HL-60 (cell line): ENCODE results near the gene SCLT1.
A peak's percentile ranks its signal among the peaks of the same experiment; 100 is the strongest.

Source experiments
- DNase-seq, 2 experiments: peaks; one replicate each; pipeline ENCODE4 v3.0.0-alpha.2; 2010 to 2020; ENCODE audit warnings: low read depth in 1 of 2, low spot score in 1 of 2
- H3K27ac ChIP-seq: fragments of 250-450 bp; sonication (Bioruptor Pico); replicated peaks from 2 replicates; pipeline ENCODE4 v1.5.1; 2020; ENCODE audit warnings: mild to moderate bottlenecking, moderate library complexity
- H3K27me3 ChIP-seq: fragments of 250-450 bp; sonication (Bioruptor Pico); 2 replicates; pipeline ENCODE4 v1.5.1; 2021; ENCODE audit warnings: mild to moderate bottlenecking, moderate library complexity; ENCODE audit not compliant: insufficient read depth, poor library complexity, severe bottlenecking
- H3K4me3 ChIP-seq: replicated peaks from 2 replicates; pipeline ENCODE4 v1.5.1; 2011; ENCODE audit warnings: mild to moderate bottlenecking, control low read depth, low read length; ENCODE audit not compliant: insufficient read depth
- CTCF ChIP-seq: IDR thresholded peaks from one replicate; pipeline ENCODE4 v1.5.1; 2011; ENCODE audit warnings: low read length, control low read depth, inconsistent platforms; ENCODE audit not compliant: insufficient read depth
- GABPA ChIP-seq: IDR thresholded peaks from 2 replicates; pipeline ENCODE4 v1.6.1; 2012; ENCODE audit warnings: low read depth
- POLR2AphosphoS5 ChIP-seq: IDR thresholded peaks from 2 replicates; pipeline ENCODE4 v1.6.1; 2012; ENCODE audit warnings: low read depth
- REST ChIP-seq: IDR thresholded peaks from 2 replicates; pipeline ENCODE4 v1.6.1; 2012; ENCODE audit warnings: low read depth; ENCODE audit not compliant: insufficient replicate concordance
- SPI1 ChIP-seq: IDR thresholded peaks from 2 replicates; pipeline ENCODE4 v1.6.1; 2012; ENCODE audit warnings: low read depth, mild to moderate bottlenecking, borderline replicate concordance

The SCLT1 gene

GRCh38 chr4:128856246-128856645 is 237.1 kb downstream of the SCLT1 start:
- no peaks in the 10 kb centered on the region for H3K27me3 ChIP-seq
- no peak overlapping the region for H3K4me3 ChIP-seq
- no peak for TF ChIP-seq REST
- TF ChIP-seq POLR2AphosphoS5, result no peak
- TF ChIP-seq CTCF, result no peak
- TF ChIP-seq SPI1, result no peak
- no peak for TF ChIP-seq GABPA
- no peak for DNase-seq
- no peak overlapping the region for H3K27ac ChIP-seq

GRCh38 chr4:128855621-128856020 is 237.7 kb downstream of the SCLT1 start:
- Histone ChIP-seq H3K27ac (no peak overlapping the region), H3K4me3 (no peak overlapping the region), H3K27me3 (no peaks in the 10 kb centered on the region)
- TF ChIP-seq POLR2AphosphoS5 (0 out of 2 replicates have a peak, but pooled peaks have one; percentile 13), SPI1 (no peak)
- no peak for DNase-seq

GRCh38 chr4:128854433-128854832 is 238.9 kb downstream of the SCLT1 start:
- H3K27ac ChIP-seq, result peak overlapping the region; percentile 45
- no peak for TF ChIP-seq SPI1
- no peak for TF ChIP-seq GABPA
- no peak for TF ChIP-seq REST
- no peak for TF ChIP-seq CTCF
- no peak for TF ChIP-seq POLR2AphosphoS5
- no peak overlapping the region for H3K4me3 ChIP-seq
- DNase-seq, result peak in 1 of 2 experiments; percentile 51
- H3K27me3 ChIP-seq, result no peaks in the 10 kb centered on the region

GRCh38 chr4:128853741-128854140 is 239.6 kb downstream of the SCLT1 start:
- peak overlapping the region; percentile 14; the same call in 1 of the 2 replicates for H3K27ac ChIP-seq
- TF ChIP-seq CTCF, result no peak
- no peak for TF ChIP-seq REST
- TF ChIP-seq GABPA, result no peak
- TF ChIP-seq POLR2AphosphoS5, result no peak
- TF ChIP-seq SPI1, result no peak
- H3K4me3 ChIP-seq, result no peak overlapping the region
- no peaks in the 10 kb centered on the region for H3K27me3 ChIP-seq
- no peak for DNase-seq
